A673 (cell line): ENCODE measurements around the gene FUBP3.

Experiments used
- CTCF ChIP-seq: fragments of 300-800, 200-600 bp; sonication (generic); conservative IDR thresholded peaks from 2 replicates; pipeline ENCODE4 v1.5.1; 2017; ENCODE audit warnings: low read depth, mild to moderate bottlenecking, antibody characterized with exemption, low read length, moderate library complexity, mixed read lengths
- EZH2 ChIP-seq: fragments of 200-600 bp; sonication (generic); IDR thresholded peaks from 2 replicates; pipeline ENCODE4 v1.6.1; 2017; ENCODE audit warnings: borderline replicate concordance, low read depth, mild to moderate bottlenecking, mixed read lengths, antibody characterized with exemption, low read length; ENCODE audit not compliant: poor library complexity, severe bottlenecking

- TF ChIP-seq CTCF (no peak), EZH2 (no peak)
These were observed 22.3 kb upstream of the FUBP3 start for GRCh38 chr9:130557077-130557468.
